K562 (cell line): ENCODE data around the gene CTSW. TPM values are rescaled to one million over a fixed set of nuclear protein-coding genes. Genes with fewer than 3 reads are reported as not detected.

Source experiments
- ATAC-seq: fragments of 200-7000 bp; cut with Tn5 transposase; 3 replicates; pipeline ENCODE4 v1.9.1; 2020; ENCODE audit warnings: moderate library complexity
- BruUV-seq: library from RNA; stranded (reverse); fragments of 400-500 nt; replicated peaks from 2 replicates; lab custom pipeline; 2021; lab: Mats Ljungman, UMichigan
- CTCF ChIA-PET: fragments of 300-600 bp; formaldehyde crosslinking; extraction: SDS; loops from one replicate; lab custom pipeline; 2021; ENCODE audit warnings: low intra/inter-chr PET ratio; lab: Yijun Ruan, JAX
- POLR2A ChIA-PET: fragments of 300-600, 350-650 bp; sonication (Branson Sonifier 250); formaldehyde crosslinking; extraction: SDS; loops from one replicate; lab custom pipeline; 2021; ENCODE audit warnings: antibody characterized with exemption, inconsistent platforms; lab: Yijun Ruan, JAX
- DNase-seq, 4 experiments: peaks; one replicate each; pipeline versions ENCODE4 v3.0.0 to v3.0.0-alpha.2; 2011 to 2018; ENCODE audit warnings: low spot score in 3 of 4, mixed read lengths in 3 of 4; ENCODE audit errors: extremely low read depth in 1 of 4
- FAIRE-seq: peaks from 2 replicates; lab custom pipeline; 2011; peaks lifted over from hg19 to GRCh38; lab: Jason Lieb, UNC
- H2AFZ ChIP-seq: 2 replicates; pipeline ENCODE4 v1.6.0; 2011; ENCODE audit warnings: low read depth, low read length, control low read depth, inconsistent platforms
- H3K27ac ChIP-seq: fragments of 200-600 bp; 3 replicates; pipeline ENCODE4 v1.8.0; 2011; ENCODE audit warnings: low read depth, mild to moderate bottlenecking, control low read depth, inconsistent platforms, low read length, moderate library complexity, mixed read lengths; ENCODE audit errors: extremely low read depth
- H3K27me3 ChIP-seq, 2 experiments: fragments of 300-600 bp in 1 of 2; 2 replicates in 1 of 2; 3 replicates in 1 of 2; pipeline versions ENCODE4 v1.6.0 to v1.8.0; 2011; ENCODE audit warnings: inconsistent platforms in 2 of 2, low read length in 2 of 2, mild to moderate bottlenecking in 1 of 2, mixed read lengths in 1 of 2, moderate library complexity in 1 of 2; ENCODE audit not compliant: control insufficient read depth in 2 of 2, insufficient read depth in 2 of 2
- H3K36me3 ChIP-seq: fragments of 300-600 bp; 3 replicates; pipeline ENCODE4 v1.8.0; 2011; ENCODE audit warnings: mild to moderate bottlenecking, low read length, inconsistent platforms; ENCODE audit not compliant: control insufficient read depth, insufficient read depth
- H3K4me1 ChIP-seq, 2 experiments: fragments of 200-600 bp in 1 of 2; replicated peaks in 1 of 2; 2 replicates in 1 of 2; 3 replicates in 1 of 2; pipeline versions ENCODE4 v1.5.1 to v1.8.0; 2011; ENCODE audit warnings: inconsistent platforms in 2 of 2, low read length in 2 of 2, mild to moderate bottlenecking in 1 of 2, mixed read lengths in 1 of 2, moderate library complexity in 1 of 2; ENCODE audit not compliant: control insufficient read depth in 2 of 2, insufficient read depth in 2 of 2
- H3K4me2 ChIP-seq: 2 replicates; pipeline ENCODE4 v1.6.1; 2011; ENCODE audit warnings: low read length, control low read depth, inconsistent platforms, mixed read lengths; ENCODE audit not compliant: insufficient read depth
- H3K4me3 ChIP-seq: fragments of 200-600 bp; sonication (generic), shearing (Covaris generic); 2 replicates; pipeline ENCODE4 v1.5.1; 2016; ENCODE audit warnings: control low read depth, inconsistent platforms
- H3K79me2 ChIP-seq: fragments of 200-600 bp; 3 replicates; pipeline ENCODE4 v1.8.0; 2011; ENCODE audit warnings: low read length, inconsistent platforms; ENCODE audit not compliant: control insufficient read depth, insufficient read depth
- H3K9ac ChIP-seq, 2 experiments: 2 replicates each; pipeline versions ENCODE4 v1.6.0 to v1.6.1; 2011; ENCODE audit warnings: low read depth in 2 of 2, low read length in 2 of 2, control low read depth in 1 of 2, inconsistent platforms in 1 of 2, mild to moderate bottlenecking in 1 of 2, mixed read lengths in 1 of 2; ENCODE audit not compliant: insufficient read depth in 1 of 2
- H3K9me1 ChIP-seq: one replicate; pipeline ENCODE4 v1.6.0; 2011; ENCODE audit warnings: inconsistent platforms, mild to moderate bottlenecking, low read length, moderate library complexity; ENCODE audit not compliant: control insufficient read depth, insufficient read depth
- H3K9me3 ChIP-seq: replicated peaks from 2 replicates; pipeline ENCODE4 v1.5.1; 2011; ENCODE audit warnings: low read depth, low read length, inconsistent platforms; ENCODE audit not compliant: control insufficient read depth, insufficient read depth
- H4K20me1 ChIP-seq: replicated peaks from 2 replicates; pipeline ENCODE4 v1.6.1; 2011; ENCODE audit warnings: low read length, inconsistent platforms, mixed read lengths; ENCODE audit not compliant: control insufficient read depth, insufficient read depth
- CBX2 ChIP-seq: fragments of 200-600 bp; sonication (generic); IDR thresholded peaks from one replicate; pipeline ENCODE4 v1.6.1; 2012; ENCODE audit warnings: mild to moderate bottlenecking, low read length, inconsistent platforms; ENCODE audit not compliant: insufficient read depth, poor library complexity, severe bottlenecking
- ELF2 ChIP-seq: fragments of 250-450 bp; sonication (Bioruptor Pico); IDR thresholded peaks from 2 replicates; pipeline ENCODE4 v1.5.0; 2021; ENCODE audit warnings: mild to moderate bottlenecking
- FOXO4 ChIP-seq: fragments of 450-650 bp; formaldehyde crosslinking; IDR thresholded peaks from 2 replicates; pipeline ENCODE4 v1.4.0; 2020; ENCODE audit warnings: mild to moderate bottlenecking, moderate library complexity
- HNRNPH1 ChIP-seq: fragments of 200-400 bp; formaldehyde crosslinking; optimal IDR thresholded peaks from 2 replicates; pipeline ENCODE3; 2017; ENCODE audit warnings: low read depth, mild to moderate bottlenecking, low read length, moderate library complexity
- POLR2G ChIP-seq: fragments of 200-400 bp; formaldehyde crosslinking; IDR thresholded peaks from 2 replicates; pipeline ENCODE4 v1.6.1; 2017; ENCODE audit warnings: low read depth, mild to moderate bottlenecking, antibody characterized with exemption, low read length, moderate library complexity
- SMARCE1 ChIP-seq: fragments of 450-650 bp; IDR thresholded peaks from 2 replicates; pipeline ENCODE4 v1.7.1; 2016; ENCODE audit warnings: mild to moderate bottlenecking
- SREBF2 ChIP-seq: sonication (generic); formaldehyde crosslinking; IDR thresholded peaks from 2 replicates; pipeline ENCODE4 v1.4.0; 2020; ENCODE audit warnings: mild to moderate bottlenecking, missing genetic modification reagents
- ZBTB12 ChIP-seq: fragments of 250-450 bp; sonication (Bioruptor Pico); IDR thresholded peaks from 2 replicates; pipeline ENCODE4 v1.4.0; 2020
- ZNF436 ChIP-seq: fragments of 250-450, 450-650 bp; sonication (Bioruptor Pico); formaldehyde crosslinking; IDR thresholded peaks from 2 replicates; pipeline ENCODE4 v1.7.0; 2020; ENCODE audit warnings: mild to moderate bottlenecking
- WGBS: fragments of 100-300 bp; shearing (Covaris generic); methylation state at CpG from one replicate; pipeline ENCODE4 v1.1.6; 2016; ENCODE audit warnings: low coverage, mixed read lengths; ENCODE audit not compliant: insufficient coverage; ENCODE audit errors: missing lambda C conversion rate; 5-methylcytosine and 5-hydroxymethylcytosine counted together
- in situ Hi-C: fragments of 300-500 bp; cut with MboI; formaldehyde crosslinking; loops from 4 replicates; pipeline ENCODE4 v1.15.0; 2018; ENCODE audit warnings: inconsistent platforms, mixed read lengths
- intact Hi-C: fragments of 100-400 bp; cut with micrococcal nuclease; formaldehyde crosslinking; loops from 2 replicates; pipeline ENCODE4 v1.14.2; 2022
- polyA plus RNA-seq, 8 experiments: library from polyadenylated mRNA; depleted of rRNA in 4 of 8; stranded (reverse) in 5 of 8; unstranded in 3 of 8; fragments of >200 nt; fragmentation: Nextera tagmentation in 2 of 8; fragmentation: Illumina TruSeq in 1 of 8; extraction: Ambion mirVana in 2 of 8; extraction: Trizol in 1 of 8; gene quantifications; 2 replicates each; pipeline versions ENCODE4 v1.2.1 to v1.2.3, GENCODE V29; 2011 to 2014; ENCODE audit warnings: inconsistent platforms in 1 of 8, missing spikeins in 1 of 8
- total RNA-seq, 7 experiments: library from RNA; depleted of rRNA in 6 of 7; stranded (reverse); fragments of >200 nt in 6 of 7; fragmentation: Illumina TruSeq in 2 of 7; extraction: Trizol in 2 of 7; gene quantifications; 2 replicates each; pipeline versions ENCODE4 v1.2.1 to v1.2.3, GENCODE V29; 2011 to 2021; ENCODE audit warnings: low replicate concordance in 1 of 7

The CTSW gene
- total and polyA plus RNA-seq, 9 of the 15 experiments (the other 6 are each of a cell fraction or from before 2014, with no cell fraction given) = 0.04 TPM; not detected in 8

- Histone ChIP-seq H3K4me1 (peaks cover 0 to 23% of the 10 kb centered on the region in 2 experiments; a peak in 3 of 5 replicates), H3K9me3 (no peaks in the 10 kb centered on the region), H3K79me2 (no peaks in the 10 kb centered on the region), H3K27ac (no peak overlapping the region), H3K4me3 (no peak overlapping the region), H3K9ac (peak overlapping the region in 1 of 2 experiments; percentile 77; a peak in 1 of 4 replicates), H2AFZ (no peak overlapping the region), H4K20me1 (peaks cover 3% of the 10 kb centered on the region; the same call in 1 of the 2 replicates), H3K27me3 (no peaks in the 10 kb centered on the region), H3K9me1 (no peaks in the 10 kb centered on the region), H3K4me2 (no peak overlapping the region), H3K36me3 (peaks cover 29% of the 10 kb centered on the region)
- POLR2A ChIA-PET = interaction anchor here (0.6 to 14.4 kb wide), 5 partner anchors 8 to 20 kb away, joined by 3 to 147 read pairs (median 6); partner anchors contain the start of genes CCDC85B and FIBP
- in situ Hi-C loops = loop anchor here (5.0 kb wide), 1 partner anchor 107 kb away; no protein-coding TSS in a partner anchor
- intact Hi-C loops = no loop called here
- ATAC-seq (no peak), FAIRE-seq (no peak), DNase-seq (no peak)
- CTCF ChIA-PET = no interaction called here
- BruUV-seq = no TSS peak
- TF ChIP-seq POLR2G (peak; percentile 2; the same call in 1 of the 2 replicates), SMARCE1 (no peak)
- 61% methylated on average over 7 of the region's 7 CpGs for WGBS
Measured at GRCh38 chr11:65880027-65880426, 390 bp downstream of the CTSW start.

GRCh38 chr11:65880844-65881421 lies 1.3 kb downstream of the CTSW start:
- H3K4me1 ChIP-seq = peaks cover 0 to 24% of the 10 kb centered on the region in 2 experiments; a peak in 3 of 5 replicates
- WGBS = 65% methylated on average over 7 of the region's 7 CpGs
- intact Hi-C loops (no loop called here), in situ Hi-C loops (loop anchor here (5.0 kb wide), 1 partner anchor 106 kb away; no protein-coding TSS in a partner anchor)
- TF ChIP-seq ELF2 (no peak), ZNF436 (no peak), SREBF2 (CRISPR knock-in tag) (no peak), HNRNPH1 (no peak), CBX2 (no peak), FOXO4 (CRISPR knock-in tag) (no peak), POLR2G (peak; percentile 51), ZBTB12 (CRISPR knock-in tag) (no peak)
- no peak for ATAC-seq
- no peak overlapping the region for H3K4me2 ChIP-seq
- peak overlapping the region in 1 of 2 experiments; percentile 55; a peak in 2 of 4 replicates for H3K9ac ChIP-seq
- no TSS peak for BruUV-seq
- no peak overlapping the region for H3K4me3 ChIP-seq
- H3K9me1 ChIP-seq = no peaks in the 10 kb centered on the region
- peaks cover 3% of the 10 kb centered on the region; the same call in 1 of the 2 replicates for H4K20me1 ChIP-seq
- ChIA-PET CTCF (no interaction called here), POLR2A (interaction anchor here (1.5 to 14.4 kb wide), 6 partner anchors 8 to 21 kb away, joined by 6 to 147 read pairs (median 7); partner anchors contain the start of genes CCDC85B, FIBP and MUS81)
- no peak for FAIRE-seq
- peaks cover 38% of the 10 kb centered on the region for H3K36me3 ChIP-seq
- no peak for DNase-seq
- no peaks in the 10 kb centered on the region for H3K79me2 ChIP-seq
- no peak overlapping the region for H2AFZ ChIP-seq
- H3K27me3 ChIP-seq = no peaks in the 10 kb centered on the region
- H3K9me3 ChIP-seq = no peaks in the 10 kb centered on the region
- H3K27ac ChIP-seq = no peak overlapping the region
